NCI-H446 (cell line): ENCODE measurements around the gene EXOC2.
"Not testable (repeated sequence)": the region's sequence is repeated elsewhere in the genome, so short reads cannot be mapped to it uniquely, and the experiment has no call there.

Experiments used
- DNase-seq, 2 experiments: peaks; one replicate each; lab custom pipeline; 2025; lab: John Stamatoyannopoulos, UW

Gene EXOC2

DNA sequence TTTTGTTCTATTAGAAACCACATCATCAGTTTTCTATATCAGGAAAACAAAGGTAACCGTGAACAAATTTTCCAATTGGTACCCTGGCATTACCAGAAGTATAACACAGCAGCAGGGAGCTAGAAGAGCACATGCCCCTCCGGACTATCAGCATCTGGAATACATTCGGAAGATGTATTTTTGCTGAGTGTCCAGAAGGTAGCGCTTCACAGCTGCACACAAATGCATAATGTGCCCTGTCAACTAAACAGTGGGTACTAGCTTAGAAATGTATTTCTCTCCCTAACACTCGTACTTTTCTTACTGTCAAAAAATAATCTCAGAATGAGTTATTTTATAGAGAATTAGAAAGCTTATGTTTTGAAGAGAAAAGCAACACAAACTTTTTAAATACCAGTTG, 113.6 kb downstream of the EXOC2 start:
- no peak for DNase-seq

DNA sequence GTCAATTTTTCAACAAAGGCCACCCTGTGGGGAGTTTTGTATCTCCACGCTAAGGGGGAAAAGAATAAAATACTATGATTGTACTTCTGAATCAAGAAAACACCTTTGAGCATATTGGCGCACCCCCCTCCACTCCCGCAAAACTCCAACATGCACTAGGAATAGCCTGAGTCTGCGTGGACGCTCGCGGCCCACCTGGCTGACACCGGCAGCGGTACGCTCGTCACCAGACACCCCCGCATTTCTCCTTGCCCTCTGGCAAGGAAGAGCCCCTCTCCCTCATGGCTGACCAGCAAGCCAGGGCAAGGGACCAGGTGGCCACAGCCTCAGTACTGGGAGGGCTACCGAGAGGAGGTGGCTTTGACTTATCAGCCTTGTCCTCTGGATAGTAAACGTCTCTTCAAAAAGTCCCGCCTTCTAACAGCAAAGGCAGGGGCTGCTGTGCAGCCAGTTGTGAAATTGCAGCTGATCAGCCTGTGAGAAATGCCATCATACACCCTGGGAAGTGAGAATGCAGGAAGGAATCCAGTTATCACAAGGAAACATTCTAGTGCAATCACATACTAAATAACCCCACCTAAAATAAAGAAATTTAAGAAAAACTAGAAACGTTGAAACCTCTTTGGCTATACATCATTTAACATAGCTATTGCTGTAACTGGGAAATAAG, 120.2 kb downstream of the EXOC2 start:
- no peak for DNase-seq

DNA sequence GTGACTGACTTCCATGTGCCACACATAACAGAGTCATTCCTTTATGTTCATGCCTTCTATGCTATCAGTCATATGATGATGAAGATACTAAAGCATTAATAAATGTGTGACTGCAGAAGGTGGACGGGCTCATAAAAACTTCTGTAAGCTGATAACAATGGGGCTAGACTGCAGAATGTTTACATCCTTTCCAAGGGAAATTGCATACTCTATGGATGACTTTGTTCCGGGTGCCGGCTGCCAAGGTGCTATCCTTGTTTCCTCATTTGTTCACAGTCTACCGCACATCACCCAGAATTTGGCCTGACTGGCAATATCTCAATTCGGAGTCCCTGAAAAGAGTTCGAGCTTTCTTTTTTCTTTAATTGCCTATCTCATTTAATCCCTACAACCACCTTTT, 121.0 kb downstream of the EXOC2 start:
- DNase-seq = no peak

DNA sequence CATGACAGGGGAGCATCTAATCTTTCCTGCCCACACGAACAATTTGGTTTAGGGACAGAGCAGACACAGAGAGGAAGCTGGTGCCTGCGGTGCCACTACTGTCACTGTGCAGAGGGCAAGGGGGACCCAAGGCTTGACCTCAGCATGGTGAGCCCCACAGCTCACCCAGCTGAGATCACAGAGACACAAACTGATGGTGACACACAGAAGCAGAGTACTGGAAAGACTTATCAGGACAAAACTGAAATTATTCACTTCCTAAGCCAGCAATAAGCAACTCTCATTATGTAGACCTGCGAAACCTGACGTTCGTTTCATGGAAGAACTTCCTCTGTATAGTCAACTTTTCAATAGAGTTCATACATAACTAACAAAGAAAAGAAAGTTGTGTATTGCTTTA, 122.1 kb downstream of the EXOC2 start:
- DNase-seq = no peak

DNA sequence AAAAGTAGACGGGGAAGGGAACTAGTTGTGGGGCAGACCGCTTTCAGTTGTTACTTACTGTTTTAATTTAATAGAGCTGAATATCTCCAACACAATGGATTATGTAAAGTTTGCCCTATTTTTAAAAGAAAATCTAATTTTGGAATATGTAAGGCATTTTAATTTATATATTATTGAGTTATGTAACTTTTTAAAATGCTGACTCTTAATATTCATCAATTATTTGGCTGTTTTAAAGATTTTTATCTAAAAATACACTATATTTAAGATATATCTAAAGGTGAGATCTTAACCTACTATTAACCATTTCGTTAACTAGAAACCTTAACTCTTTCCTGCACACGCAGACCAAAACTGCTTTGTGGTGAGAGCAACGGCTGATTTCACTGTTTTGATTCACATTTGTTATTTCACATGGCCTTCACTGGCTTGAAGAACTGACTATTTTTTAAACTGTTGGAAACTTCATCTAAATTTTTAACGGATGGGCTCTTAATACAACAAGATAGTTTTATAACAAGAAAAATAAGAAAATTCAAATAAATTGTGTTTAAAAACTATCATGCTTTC, 123.9 kb downstream of the EXOC2 start:
- DNase-seq = no peak

DNA sequence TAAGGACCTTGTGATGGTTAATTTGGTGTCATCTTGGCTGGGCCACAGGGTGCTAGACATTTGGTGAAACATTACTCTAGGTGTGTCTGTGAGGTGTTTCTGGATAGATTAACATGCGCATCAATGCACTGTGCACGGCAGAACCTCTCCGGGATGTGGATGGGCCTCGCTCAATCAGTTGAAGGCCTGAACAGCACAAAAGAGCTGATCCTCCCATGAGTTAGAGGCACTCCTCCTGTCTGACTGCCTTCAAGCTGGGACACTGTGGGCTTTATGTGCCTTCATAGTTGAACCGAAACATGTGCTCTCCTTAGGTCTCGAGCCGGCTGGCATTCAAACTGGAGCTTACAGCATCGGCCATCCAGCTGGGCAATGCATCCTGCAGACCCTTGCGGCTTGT, 124.9 kb downstream of the EXOC2 start:
- DNase-seq = no peak

DNA sequence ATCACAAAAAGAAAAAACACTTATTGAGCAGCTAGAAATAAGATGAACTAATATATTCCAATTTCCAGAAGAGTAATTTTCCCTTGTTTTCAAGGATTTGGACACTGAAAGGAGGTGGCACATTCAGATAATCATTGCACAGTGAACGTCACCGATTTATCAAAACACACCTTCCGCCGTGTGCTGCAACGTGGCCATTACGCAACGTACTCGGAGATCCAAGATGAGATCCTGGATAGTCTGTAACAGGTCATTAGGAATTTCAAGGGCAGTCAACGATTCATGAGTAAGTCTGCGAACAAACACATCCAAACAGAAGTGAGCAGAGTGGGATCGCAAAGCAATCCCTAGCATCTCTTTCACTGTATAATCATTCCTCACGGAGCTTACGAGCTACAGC, 129.1 kb downstream of the EXOC2 start:
- no peak for DNase-seq

DNA sequence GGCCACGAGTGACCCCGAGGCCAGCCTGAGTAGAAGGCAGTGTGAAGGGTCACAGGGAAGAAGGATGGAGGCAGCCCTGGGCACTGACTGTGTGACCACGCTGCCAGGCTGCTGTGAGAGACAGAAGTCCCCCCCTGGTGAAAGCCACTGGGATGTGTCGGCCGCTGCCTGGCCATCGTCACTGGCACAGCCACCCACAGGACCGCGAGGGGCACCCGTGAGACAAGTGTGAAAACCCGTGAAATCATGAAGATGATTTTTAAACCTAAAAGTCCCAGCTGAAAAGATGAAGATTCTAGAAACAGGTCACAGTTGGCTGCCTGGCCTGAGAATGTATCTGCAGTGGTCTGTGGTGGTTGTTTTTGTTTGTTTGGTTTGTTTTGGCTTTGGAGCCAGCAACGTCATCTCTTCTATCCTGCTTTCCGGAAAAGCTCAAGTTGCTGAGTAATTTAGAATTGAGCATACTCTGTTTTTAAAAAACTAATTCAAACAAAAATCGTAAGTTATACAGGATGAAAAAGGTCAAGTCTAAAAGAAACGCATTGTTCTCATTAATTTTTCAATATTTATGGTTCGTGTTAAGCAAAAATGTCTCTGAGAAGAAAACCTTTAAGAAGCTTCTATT, 130.8 kb downstream of the EXOC2 start:
- no peak for DNase-seq

DNA sequence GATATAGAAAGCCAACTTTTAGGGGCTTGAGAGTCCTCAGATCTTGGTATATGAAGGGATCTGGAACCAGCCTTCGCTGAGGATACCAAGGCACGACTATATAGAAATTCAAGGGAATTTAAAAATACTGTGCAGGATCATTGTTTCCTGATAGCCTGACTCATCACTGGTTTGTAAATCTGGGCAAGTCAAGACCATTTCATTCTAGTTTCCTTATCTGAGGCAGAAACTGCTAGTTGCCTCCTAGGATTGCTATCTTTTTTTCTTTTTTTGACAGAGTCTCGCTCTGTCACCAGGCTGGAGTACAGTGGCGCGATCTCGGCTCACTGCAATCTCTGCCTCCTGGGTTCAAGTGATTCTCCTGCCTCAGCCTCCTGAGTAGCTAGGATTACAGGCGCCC, 131.6 kb downstream of the EXOC2 start:
- DNase-seq = not testable (repeated sequence)

DNA sequence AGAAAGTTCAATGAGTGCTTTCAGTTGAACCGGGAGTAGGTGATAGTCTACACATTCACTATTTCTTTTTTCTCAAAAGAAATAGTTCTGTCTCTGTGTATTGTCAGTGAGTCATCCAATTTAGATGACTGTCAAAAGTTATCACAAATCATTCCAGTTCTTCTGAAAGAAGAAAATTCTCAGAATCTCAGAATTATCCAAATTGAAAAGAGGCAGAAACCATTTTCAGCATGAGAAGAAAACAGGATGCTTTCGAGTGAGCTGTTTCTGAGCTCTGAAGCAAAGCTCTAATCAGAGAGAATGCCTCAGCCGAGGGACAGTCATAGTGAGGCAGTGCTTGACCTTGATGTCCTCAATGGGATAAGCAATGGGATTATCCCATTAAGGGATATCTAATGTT, 134.0 kb downstream of the EXOC2 start:
- no peak for DNase-seq

DNA sequence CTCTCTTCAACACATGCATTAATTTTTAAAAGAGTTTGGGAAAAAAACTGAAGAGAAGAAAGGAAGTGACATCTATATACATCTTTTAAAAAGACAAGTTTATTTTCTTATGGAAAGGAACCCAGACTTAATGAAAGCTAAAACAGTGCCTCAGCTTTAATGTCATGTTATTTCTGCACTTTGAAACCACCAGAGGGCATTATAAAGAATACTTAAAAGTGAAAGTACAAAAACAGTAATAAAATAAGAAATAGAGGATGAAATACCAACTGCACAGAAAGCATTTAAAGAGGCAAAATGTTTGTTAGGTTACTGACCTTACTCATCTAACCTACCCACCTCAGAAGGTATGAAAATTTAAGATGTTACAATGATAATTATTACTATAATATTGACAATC, 134.8 kb downstream of the EXOC2 start:
- DNase-seq = no peak

DNA sequence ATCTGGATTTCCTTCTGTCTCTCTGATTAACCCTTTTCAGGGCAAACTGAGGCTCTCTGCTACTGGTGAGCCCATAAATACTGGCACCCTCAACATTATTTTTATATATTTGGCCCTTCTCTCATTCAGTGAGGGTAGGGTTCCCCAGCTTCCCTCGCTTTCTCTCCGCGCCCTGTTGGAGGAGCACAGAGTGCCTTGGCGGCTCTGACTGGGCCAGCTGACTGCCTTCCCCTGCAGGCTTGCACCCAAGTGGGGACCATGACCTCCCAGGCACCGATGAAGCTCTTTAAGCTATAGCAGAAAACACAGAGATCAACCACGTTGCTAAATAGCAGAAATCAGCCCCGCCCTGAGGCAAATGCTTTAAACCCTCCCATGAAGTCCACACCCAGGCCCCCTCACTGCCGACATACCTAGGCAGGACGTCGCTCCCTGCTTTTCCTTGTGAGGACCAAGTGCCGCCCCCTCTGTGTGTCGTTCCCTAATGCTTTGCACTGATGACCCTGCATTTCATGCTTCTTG, 141.0 kb downstream of the EXOC2 start:
- no peak for DNase-seq

DNA sequence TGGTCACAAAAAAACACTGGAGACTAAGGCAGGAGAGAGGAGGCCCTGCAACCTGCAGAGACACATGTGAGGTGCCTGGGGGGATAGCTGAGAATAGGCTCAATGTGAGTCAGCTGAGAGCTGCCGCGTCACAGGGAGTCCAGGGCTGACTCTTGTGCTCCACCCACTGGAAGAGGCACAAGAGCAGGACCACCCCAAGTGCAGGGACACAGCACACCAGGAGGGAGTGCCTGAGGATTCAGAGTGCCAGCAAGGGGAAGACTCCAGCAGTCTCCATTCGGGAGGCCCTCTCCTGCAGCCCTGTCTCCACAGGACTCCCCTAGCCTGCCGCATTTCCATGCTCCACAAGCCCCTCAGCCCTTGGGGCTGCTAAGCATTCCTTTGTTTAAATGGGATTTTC, 141.5 kb downstream of the EXOC2 start:
- no peak for DNase-seq

DNA sequence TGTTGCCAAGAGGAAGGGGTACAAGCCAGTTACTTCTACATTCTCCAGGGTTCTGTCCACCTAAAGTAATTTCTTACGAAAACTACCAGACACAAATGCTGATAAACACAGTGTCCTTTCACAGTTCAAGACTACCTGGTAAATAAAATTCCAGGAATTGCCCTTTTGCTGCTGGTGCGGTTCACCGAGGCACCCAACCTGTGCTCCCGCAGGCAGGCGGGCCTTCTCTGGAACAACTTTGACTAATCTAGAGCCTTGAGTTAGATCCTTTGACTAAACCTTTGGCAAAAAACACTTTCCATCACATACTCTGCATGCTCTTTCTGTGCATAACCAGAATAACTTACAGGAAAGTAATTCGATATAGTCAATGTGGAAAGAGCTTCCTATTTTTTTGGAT, 143.0 kb downstream of the EXOC2 start:
- DNase-seq = no peak

DNA sequence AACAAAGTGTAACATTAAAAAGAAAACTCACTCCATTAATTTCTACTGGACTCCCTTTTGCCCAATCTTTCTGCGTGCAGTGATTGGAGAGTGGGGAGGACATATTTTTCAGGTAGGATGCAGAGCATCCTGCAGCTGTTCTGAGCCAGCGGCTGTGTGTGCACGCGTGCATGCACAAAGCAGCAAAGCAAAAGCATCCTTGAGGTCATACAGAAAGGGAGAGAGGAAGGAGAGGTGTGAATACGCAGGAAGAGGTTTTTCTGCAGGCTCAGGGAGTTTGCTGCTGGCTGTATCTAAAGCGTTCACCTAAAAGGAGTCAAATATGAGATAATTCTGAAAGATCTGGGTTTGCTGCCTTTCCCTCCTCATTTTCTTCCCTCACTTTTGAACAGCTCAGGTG, 144.4 kb downstream of the EXOC2 start:
- no peak for DNase-seq

DNA sequence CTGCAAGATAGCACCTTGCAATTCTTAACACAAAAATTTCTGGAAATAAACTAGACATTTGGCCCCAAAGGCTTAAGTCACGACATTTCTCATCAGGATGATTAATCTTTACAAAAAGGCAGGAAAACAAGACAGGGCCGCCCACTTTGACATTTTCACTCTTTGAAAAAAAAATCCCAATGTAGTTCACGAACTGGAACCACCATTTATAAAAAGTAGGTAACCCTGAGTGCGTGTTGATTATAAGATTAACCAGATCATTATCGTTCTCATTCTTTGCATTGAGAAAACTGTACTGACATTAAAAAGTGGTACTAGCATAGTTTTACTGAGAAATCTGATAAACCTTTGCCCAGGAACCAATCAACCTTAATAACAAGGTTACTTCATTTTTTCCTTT, 144.8 kb downstream of the EXOC2 start:
- DNase-seq = no peak

DNA sequence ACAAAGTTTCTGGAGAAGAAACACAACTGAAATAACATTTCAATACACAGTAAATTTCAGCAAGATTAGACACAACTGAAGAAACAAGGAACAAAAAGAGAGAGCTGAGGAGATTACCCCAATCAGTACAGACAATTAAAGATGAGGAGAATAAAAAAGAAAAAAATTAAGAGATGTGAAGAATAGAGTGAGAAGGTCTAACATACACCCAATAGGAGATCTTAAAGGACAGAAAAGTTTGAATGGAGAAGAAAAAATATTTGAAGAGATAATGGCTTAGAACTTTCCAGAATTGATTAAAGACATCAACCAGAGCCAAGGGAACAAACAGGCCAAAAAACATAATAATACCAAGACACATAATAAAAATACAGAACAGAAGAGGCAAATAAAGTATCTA, 152.4 kb downstream of the EXOC2 start:
- DNase-seq = no peak

DNA sequence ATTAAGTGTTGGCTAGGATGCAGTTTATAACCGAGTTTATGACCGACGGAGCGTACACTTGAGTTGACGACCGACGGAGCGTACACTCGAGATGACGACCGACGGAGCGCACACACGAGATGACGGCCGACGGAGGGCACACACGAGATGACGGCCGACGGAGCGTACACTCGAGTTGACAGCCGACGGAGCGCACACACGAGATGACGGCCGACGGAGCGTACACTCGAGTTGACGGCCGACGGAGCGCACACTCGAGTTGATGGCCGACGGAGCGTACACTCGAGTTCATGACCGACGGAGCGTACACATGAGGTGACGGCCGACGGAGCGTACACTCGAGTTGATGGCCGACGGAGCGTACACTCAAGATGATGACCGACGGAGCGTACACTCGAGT, 155.8 kb downstream of the EXOC2 start:
- no peak for DNase-seq

DNA sequence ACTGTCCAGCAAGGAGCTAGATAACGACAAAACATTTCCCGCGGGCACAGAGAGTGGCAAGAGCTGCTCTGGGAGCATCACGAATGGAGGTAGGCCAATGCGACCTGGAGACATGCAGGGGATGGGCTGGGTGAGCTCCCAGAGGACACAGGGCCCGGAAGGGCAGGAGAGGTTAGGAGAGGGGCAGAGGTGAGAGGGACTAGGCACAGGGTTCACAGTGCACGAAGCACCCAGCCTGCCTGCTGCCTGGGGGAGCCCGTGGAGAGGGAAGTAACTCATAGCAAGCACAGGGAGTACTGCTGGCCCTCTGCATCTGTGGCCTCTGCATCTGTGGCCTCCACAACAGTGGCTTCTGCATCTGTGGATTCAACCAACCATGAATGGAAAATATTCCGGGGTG, 162.5 kb downstream of the EXOC2 start:
- no peak for DNase-seq

DNA sequence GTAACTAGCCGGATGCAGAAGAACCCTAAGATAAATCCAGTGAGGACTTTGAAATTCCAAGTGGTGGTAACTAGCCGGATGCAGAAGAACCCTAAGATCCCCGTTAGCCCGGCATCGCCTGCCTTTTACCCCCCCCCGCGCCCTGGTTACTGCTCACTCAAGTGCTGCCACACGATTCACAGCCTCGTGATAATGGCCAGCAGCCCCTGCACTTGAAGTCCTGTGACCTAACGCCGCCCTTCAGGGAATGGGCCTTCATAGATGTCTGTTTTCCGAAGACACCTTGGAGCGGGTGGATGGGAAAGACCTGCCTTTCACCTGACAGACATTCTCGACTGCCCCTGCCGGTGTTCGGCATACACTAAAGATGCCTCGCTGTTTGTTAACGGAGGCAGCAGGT, 163.9 kb downstream of the EXOC2 start:
- DNase-seq = no peak

DNA sequence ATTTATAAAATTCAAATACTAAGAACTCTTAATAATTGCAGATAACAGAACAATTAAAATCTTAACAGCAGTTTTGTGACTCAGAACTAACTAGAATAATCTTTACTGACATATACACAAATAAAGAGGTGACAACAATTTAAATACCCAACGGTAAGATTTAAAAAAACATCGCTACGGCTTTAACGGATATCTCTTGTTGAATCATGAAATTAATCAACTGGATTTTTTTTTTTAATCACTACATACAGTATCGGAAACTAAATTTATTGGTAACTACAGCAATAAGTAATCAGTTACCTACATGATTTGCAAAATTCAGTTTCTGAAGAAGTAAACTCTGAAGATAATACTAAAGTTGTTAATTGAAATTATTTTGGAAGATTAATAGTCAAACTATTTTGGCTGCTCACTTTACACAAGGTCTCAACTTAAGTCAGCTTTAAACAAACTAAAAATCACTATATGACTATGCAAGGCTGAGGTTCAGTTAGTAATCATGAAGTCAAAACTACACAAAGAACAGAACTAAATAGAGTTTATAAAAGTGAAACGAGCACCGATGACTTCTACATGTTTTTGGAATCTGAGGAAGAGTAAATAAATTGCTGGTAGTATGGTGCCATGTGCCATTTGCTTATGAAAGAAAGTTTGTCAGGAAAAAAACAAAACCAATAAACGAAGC, 164.8 kb downstream of the EXOC2 start:
- no peak for DNase-seq

DNA sequence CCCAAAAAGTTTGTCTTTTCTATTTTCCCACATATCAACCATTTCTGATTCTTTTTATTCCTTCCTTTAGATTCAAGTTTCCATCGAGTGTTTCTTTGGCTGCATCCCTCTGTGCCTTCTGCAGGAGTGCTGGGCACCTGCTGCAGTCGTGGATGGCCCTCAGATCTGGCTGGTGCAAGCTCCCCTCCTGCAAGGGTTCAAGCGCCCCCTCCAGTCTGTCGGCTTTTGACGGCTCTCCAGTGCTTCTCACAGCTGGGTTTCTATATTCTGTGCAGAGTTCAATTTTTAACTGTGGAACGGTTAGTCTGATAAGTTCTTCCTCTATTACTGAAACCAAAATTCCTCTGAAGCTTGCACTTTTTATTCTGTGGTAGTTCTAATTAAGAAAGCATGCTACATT, 168.1 kb downstream of the EXOC2 start:
- no peak for DNase-seq

DNA sequence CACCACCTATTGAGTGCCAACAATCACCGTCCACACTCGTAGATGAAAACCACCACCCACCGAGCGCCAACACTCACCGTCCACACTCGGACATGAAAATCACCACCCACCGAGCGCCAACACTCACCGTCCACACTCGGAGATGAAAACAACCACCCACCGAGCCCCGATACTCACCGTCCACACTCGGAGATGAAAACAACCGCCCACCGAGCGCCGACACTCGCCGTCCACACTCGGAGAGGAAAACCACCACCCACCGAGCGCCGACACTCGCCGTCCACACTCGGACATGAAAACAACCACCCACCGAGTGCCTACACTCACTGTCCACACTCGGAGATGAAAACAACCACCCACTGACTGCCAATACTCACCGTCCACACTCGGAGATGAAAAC, 172.1 kb downstream of the EXOC2 start:
- no peak for DNase-seq
